ENCODE measurements around the gene COMT.

The COMT gene

DNA sequence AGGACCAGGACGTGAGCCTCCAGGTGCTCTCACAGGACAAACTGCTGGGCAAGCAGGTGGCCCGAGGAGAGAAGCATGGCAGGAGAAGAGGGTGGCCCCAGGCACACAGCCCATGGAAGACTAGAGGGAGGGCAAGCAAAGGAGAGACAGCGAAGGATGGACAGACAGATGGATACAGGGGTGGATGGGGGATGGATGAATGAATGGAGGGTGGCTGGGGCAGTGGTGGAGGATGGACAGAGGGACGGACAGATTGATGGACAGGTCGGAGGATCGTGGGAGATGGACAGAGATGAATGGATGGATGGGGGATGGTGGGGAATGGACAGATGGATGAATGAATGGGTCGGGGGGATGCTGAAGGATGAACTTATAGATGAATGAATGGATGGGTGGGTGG is 52.4 kb downstream of the COMT start:
- DNase-seq (ENCODE audit: low read depth in 1 of 2, low spot score in 1 of 2), result no peak
- Histone ChIP-seq H3K4me3 (replicated peaks; ENCODE audit: insufficient read depth, low read length) (no peak overlapping the region), H3K27ac (replicated peaks) (no peak overlapping the region), H3K27me3 (ENCODE audit: insufficient read depth, poor library complexity, severe bottlenecking) (no peaks in the 10 kb centered on the region)
- TF ChIP-seq GABPA (IDR thresholded peaks at IDR 0.05; ENCODE audit: low read depth) (no peak), POLR2AphosphoS5 (IDR thresholded peaks at IDR 0.05; ENCODE audit: low read depth) (no peak), SPI1 (IDR thresholded peaks at IDR 0.05; ENCODE audit: borderline replicate concordance, low read depth) (no peak), CTCF (IDR thresholded peaks at IDR 0.05; ENCODE audit: insufficient read depth, low read length) (no peak)
- TF ChIP-seq, protein P1, sequence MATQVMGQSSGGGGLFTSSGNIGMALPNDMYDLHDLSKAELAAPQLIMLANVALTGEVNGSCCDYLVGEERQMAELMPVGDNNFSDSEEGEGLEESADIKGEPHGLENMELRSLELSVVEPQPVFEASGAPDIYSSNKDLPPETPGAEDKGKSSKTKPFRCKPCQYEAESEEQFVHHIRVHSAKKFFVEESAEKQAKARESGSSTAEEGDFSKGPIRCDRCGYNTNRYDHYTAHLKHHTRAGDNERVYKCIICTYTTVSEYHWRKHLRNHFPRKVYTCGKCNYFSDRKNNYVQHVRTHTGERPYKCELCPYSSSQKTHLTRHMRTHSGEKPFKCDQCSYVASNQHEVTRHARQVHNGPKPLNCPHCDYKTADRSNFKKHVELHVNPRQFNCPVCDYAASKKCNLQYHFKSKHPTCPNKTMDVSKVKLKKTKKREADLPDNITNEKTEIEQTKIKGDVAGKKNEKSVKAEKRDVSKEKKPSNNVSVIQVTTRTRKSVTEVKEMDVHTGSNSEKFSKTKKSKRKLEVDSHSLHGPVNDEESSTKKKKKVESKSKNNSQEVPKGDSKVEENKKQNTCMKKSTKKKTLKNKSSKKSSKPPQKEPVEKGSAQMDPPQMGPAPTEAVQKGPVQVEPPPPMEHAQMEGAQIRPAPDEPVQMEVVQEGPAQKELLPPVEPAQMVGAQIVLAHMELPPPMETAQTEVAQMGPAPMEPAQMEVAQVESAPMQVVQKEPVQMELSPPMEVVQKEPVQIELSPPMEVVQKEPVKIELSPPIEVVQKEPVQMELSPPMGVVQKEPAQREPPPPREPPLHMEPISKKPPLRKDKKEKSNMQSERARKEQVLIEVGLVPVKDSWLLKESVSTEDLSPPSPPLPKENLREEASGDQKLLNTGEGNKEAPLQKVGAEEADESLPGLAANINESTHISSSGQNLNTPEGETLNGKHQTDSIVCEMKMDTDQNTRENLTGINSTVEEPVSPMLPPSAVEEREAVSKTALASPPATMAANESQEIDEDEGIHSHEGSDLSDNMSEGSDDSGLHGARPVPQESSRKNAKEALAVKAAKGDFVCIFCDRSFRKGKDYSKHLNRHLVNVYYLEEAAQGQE (IDR thresholded peaks at IDR 0.05; ENCODE audit: insufficient replicate concordance, low read depth), result no peak

DNA sequence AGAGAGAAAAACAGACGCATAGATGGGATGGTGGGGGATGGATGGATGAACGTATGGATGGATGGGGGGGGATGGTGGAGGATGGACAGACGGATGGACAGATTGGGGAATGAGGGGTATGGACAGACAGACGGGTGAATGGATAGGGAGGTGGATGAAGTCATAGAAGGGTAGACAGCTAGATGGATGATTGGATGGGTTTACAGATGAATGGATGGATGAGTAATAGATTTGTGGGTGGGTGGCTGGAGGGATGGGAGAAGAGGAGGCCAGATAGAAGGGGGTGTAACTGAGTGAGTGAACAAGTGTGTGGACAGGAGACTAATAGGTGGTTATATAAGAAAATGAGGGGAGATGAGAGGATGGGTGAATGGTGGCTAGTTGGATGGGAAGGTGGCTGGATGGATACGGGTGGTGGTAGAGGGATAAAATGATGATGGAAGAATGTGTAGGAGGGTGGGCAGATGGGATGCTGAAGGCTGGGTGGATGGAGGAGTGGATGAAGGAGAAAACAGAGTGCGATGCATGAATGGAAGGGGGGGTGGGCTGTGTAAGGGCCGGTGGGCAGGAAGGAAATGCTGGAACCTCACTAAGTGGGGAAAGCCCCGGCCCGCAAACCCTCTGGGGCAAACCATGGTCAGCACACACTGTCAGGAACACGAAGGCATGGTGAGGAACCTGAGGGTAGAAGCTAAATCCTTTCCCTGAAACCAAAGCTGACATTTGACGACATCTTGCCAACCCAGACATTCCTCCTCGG is 53.5 kb downstream of the COMT start:
- TF ChIP-seq, protein P1 (IDR thresholded peaks at IDR 0.05; ENCODE audit: insufficient replicate concordance, low read depth), result no peak
- TF ChIP-seq POLR2AphosphoS5 (IDR thresholded peaks at IDR 0.05; ENCODE audit: low read depth) (no peak), CTCF (IDR thresholded peaks at IDR 0.05; ENCODE audit: insufficient read depth, low read length) (no peak), SPI1 (IDR thresholded peaks at IDR 0.05; ENCODE audit: borderline replicate concordance, low read depth) (no peak), GABPA (IDR thresholded peaks at IDR 0.05; ENCODE audit: low read depth) (no peak)
- Histone ChIP-seq H3K27me3 (ENCODE audit: insufficient read depth, poor library complexity, severe bottlenecking) (no peaks in the 10 kb centered on the region), H3K4me3 (replicated peaks; ENCODE audit: insufficient read depth, low read length) (no peak overlapping the region), H3K27ac (replicated peaks) (no peak overlapping the region)
- no peak for DNase-seq (ENCODE audit: low read depth in 1 of 2, low spot score in 1 of 2)

GRCh38 chr22:19995611-19996339 is 54.2 kb downstream of the COMT start:
- Histone ChIP-seq H3K27ac (replicated peaks) (no peak overlapping the region), H3K4me3 (replicated peaks; ENCODE audit: insufficient read depth, low read length) (no peak overlapping the region), H3K27me3 (ENCODE audit: insufficient read depth, poor library complexity, severe bottlenecking) (no peaks in the 10 kb centered on the region)
- TF ChIP-seq, protein P1 (IDR thresholded peaks at IDR 0.05; ENCODE audit: insufficient replicate concordance, low read depth), result no peak
- no peak for DNase-seq (ENCODE audit: low read depth in 1 of 2, low spot score in 1 of 2)

All from HL-60 (cell line).